ENCODE results near the gene CAPN8.

CAPN8 gene

DNA sequence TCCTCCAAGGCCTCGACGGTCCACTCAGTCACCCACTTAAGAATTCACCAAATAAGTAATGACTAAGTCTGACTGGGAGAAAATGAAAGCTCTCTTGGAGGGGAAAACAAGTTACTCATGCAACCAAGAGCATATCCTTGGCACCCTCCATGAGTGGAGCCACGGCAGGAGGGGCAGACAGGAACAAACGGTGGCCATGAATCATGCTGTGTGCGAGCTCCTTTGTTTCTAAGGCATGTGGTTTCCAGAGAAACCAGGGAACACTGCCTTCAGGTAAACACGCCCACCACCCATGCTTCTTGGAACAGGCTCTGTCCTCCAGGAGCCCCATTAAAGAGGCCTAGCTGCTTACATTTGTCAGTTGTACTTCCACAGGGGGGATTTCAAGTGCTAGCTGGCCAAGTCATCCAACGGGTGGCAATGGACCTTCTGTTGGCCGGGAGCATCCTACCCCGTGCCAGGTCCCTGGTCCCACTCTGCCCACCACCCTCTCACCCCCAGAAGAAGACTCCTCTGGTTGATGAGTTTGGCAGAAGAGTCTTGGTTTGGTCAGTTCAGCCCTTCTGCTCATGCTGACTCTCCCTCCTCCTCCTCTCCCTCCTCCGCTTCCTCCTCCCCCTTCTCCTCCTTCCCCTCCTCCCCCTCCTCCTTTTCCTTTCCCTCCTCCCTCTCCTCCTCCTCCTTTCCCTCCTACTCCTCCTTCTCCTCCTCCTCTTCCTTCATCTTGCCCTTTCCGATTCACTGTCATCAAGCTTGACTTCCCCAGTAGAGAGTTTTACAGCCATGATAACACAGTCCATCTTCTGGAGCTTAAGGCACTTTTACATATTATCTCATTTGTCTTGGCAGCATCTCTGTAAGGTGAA is 164.7 kb downstream of the CAPN8 start:
- Mint-ChIP-seq H3K27ac (no peak overlapping the region), H3K4me3 (no peak overlapping the region), H3K9me3 (no peaks in the 10 kb centered on the region), H3K27me3 (peaks cover 4 to 6% of the 10 kb centered on the region in 2 donors), H3K4me1 (peaks cover 0 to 1% of the 10 kb centered on the region in 2 donors), H3K36me3 (no peaks in the 10 kb centered on the region)
- DNase-seq, result no peak
- no peak for ATAC-seq (replicated peaks)

DNA sequence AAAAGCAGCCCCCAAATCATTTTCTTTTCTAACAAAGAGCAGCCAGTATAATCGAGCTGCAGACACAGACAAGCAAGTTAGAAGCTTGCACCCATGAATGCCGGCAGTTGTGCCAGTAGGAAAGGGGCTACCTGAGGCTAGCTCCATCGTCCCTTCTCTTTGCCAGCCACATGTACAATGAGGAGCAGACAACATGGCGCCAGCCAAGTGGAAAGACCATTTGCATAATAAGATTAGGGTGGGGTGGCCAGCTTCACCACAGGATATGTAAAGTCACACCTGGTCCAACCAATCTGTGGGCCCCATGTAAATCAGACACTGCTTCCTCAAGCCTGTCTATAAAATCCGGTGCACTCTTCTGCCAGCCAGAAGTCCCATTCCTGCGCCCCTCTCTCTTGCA is 168.6 kb downstream of the CAPN8 start:
- no peak for DNase-seq
- no peak overlapping the region for H3K27ac Mint-ChIP-seq
- ATAC-seq (replicated peaks), result no peak
- no peak overlapping the region for H3K4me3 Mint-ChIP-seq
- no peaks in the 10 kb centered on the region for H3K36me3 Mint-ChIP-seq
- H3K27me3 Mint-ChIP-seq, result peaks cover 4 to 11% of the 10 kb centered on the region in 2 donors
- H3K4me1 Mint-ChIP-seq, result peaks cover 0 to 1% of the 10 kb centered on the region in 2 donors
- H3K9me3 Mint-ChIP-seq, result no peaks in the 10 kb centered on the region

DNA sequence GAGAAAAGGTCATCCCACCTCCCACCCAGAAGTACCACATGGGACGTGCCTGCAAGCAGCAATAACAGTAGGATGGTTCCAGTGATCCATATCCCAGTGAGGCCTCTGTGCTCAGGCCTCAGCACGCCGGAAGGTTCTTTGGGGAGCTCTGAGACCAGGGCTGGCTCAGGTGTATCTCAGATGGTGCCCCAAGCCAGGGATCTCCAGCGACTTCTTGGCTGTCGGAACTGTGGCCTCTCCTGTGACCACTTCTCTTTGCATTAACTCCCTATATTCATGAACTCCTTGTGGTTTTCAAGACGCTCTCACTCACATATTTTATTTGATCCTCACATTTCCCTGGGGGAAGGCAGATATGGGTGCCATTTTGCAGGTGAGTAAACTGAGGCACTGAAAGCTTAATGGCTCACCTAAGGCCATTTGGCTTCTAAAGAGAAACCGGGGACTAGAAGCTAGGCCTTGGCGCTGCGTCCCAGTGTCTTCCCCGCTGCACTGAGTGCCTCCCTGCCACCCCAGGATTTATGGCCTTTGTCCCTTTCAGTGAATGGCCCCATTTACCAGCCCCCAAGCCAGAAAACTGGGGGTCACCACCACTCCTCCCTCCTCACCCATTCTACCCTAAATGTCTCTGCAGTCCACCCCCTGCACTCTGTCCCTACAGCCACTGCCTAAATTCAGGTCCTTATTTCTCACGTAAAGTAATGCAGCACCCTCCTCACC is 170.4 kb downstream of the CAPN8 start:
- H3K4me3 Mint-ChIP-seq, result no peak overlapping the region
- no peaks in the 10 kb centered on the region for H3K36me3 Mint-ChIP-seq
- DNase-seq (no peak), ATAC-seq (replicated peaks) (no peak)
- H3K27ac Mint-ChIP-seq, result no peak overlapping the region
- H3K4me1 Mint-ChIP-seq, result peaks cover 0 to 1% of the 10 kb centered on the region in 2 donors
- peaks cover 4 to 11% of the 10 kb centered on the region in 2 donors for H3K27me3 Mint-ChIP-seq
- H3K9me3 Mint-ChIP-seq, result no peaks in the 10 kb centered on the region

DNA sequence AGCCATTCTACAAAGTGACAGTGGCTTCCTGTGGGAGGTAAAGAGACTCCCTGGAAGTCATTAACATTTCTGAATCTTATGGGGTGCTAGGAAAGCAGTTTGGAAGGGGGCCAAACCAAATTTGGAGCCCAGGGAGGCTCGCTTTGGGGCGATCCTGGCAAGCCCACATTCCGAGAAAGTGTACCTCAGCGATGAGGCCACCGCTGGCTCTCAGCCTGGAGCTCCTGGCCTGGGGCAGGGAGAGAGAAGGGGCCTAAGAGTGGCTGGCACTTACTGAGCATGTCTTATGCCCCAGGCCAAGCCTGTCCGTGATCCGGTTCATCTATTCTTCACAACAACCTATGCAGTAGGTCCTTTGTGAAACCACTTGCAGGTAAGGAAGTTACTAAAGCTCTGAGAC is 173.5 kb downstream of the CAPN8 start:
- no peak overlapping the region for H3K4me3 Mint-ChIP-seq
- no peaks in the 10 kb centered on the region for H3K9me3 Mint-ChIP-seq
- H3K27me3 Mint-ChIP-seq, result peaks cover 5 to 14% of the 10 kb centered on the region in 2 donors
- H3K27ac Mint-ChIP-seq, result no peak overlapping the region
- no peak for DNase-seq
- no peaks in the 10 kb centered on the region for H3K36me3 Mint-ChIP-seq
- no peak for ATAC-seq (replicated peaks)
- peaks cover 0 to 1% of the 10 kb centered on the region in 2 donors for H3K4me1 Mint-ChIP-seq

All from stimulated activated naive B cell treated with anti-CD40 and anti-IgM and Interleukin-4, amounts not matched to agents 10 μg/mL and 1 μg/mL and 100 μg/mL, for 72 hours (primary cell).